HepG2 (cell line): ENCODE measurements around the gene GRHPR.
A peak's percentile ranks its signal among the peaks of the same experiment; 100 is the strongest.

ENCODE experiments used
- CREM ChIP-seq, 2 experiments: sonication (generic) in 1 of 2; formaldehyde crosslinking in 1 of 2; IDR thresholded peaks; 2 replicates each; pipeline versions ENCODE4 v1.4.0 to v1.6.1; 2016 to 2020; ENCODE audit warnings: antibody characterized with exemption in 1 of 2, mild to moderate bottlenecking in 1 of 2, missing genetic modification reagents in 1 of 2
- CTCF ChIP-seq: sonication (generic); formaldehyde crosslinking; IDR thresholded peaks from 2 replicates; pipeline ENCODE4 v1.5.0; 2020; ENCODE audit warnings: mild to moderate bottlenecking, missing genetic modification reagents, moderate library complexity
- JUND ChIP-seq: sonication (generic); formaldehyde crosslinking; IDR thresholded peaks from 2 replicates; pipeline ENCODE4 v1.8.0; 2022; ENCODE audit warnings: mild to moderate bottlenecking, missing genetic modification reagents
- KLF16 ChIP-seq, 2 experiments: sonication (generic) in 1 of 2; formaldehyde crosslinking in 1 of 2; IDR thresholded peaks; 2 replicates each; pipeline versions ENCODE4 v1.6.1 to v1.8.0; 2016 to 2023; ENCODE audit warnings: missing genetic modification reagents in 2 of 2, missing compliant biosample characterization in 1 of 2
- MEIS2 ChIP-seq: sonication (generic); formaldehyde crosslinking; IDR thresholded peaks from 2 replicates; pipeline ENCODE4 v1.9.0; 2021; ENCODE audit warnings: mild to moderate bottlenecking, missing genetic modification reagents
- POLR2AphosphoS5 ChIP-seq: IDR thresholded peaks from 2 replicates; pipeline ENCODE4 v1.6.1; 2012; ENCODE audit warnings: low read depth, low read length
- RERE ChIP-seq: IDR thresholded peaks from 2 replicates; pipeline ENCODE4 v1.6.1; 2016; ENCODE audit warnings: low read depth, missing genetic modification reagents, missing compliant biosample characterization
- TCF7L2 ChIP-seq: IDR thresholded peaks from 2 replicates; pipeline ENCODE4 v1.6.1; 2011; ENCODE audit warnings: mild to moderate bottlenecking, low read depth, low read length, moderate library complexity
- ZFP36L2 ChIP-seq: sonication (generic); formaldehyde crosslinking; IDR thresholded peaks from 2 replicates; pipeline ENCODE4 v1.4.0; 2020; ENCODE audit warnings: missing genetic modification reagents
- ZNF280B ChIP-seq: sonication (generic); formaldehyde crosslinking; IDR thresholded peaks from 2 replicates; pipeline ENCODE4 v1.5.0; 2020; ENCODE audit warnings: missing genetic modification reagents, mild to moderate bottlenecking, borderline replicate concordance

GRCh38 chr9:37410969-37411785 is 11.3 kb upstream of the GRHPR start:
- TF ChIP-seq CTCF, result peak; percentile 83
- TF ChIP-seq POLR2AphosphoS5, result no peak
- TF ChIP-seq MEIS2 (CRISPR knock-in tag), result no peak
- no peak for TF ChIP-seq ZNF280B (CRISPR knock-in tag)
- no peak for TF ChIP-seq JUND (CRISPR knock-in tag)
- no peak for TF ChIP-seq RERE (CRISPR knock-in tag)
- TF ChIP-seq CREM (IDR thresholded peaks at IDR 0.05), result no peak
- no peak for TF ChIP-seq CREM (CRISPR knock-in tag; IDR thresholded peaks at IDR 0.05)
- TF ChIP-seq KLF16 (CRISPR knock-in tag; IDR thresholded peaks at IDR 0.05), result no peak
- no peak for TF ChIP-seq ZFP36L2
- TF ChIP-seq TCF7L2, result no peak
